HepG2 (cell line): ENCODE measurements around the gene POLR2M. TPM values are rescaled to one million over a fixed set of nuclear protein-coding genes. Genes with fewer than 3 reads are reported as not detected.

Source experiments
- ARHGAP35 ChIP-seq: sonication (generic); formaldehyde crosslinking; IDR thresholded peaks from 2 replicates; pipeline ENCODE4 v1.9.0; 2022; ENCODE audit warnings: mild to moderate bottlenecking, inconsistent platforms, moderate library complexity, missing genetic modification reagents, borderline replicate concordance
- HNRNPLL ChIP-seq: fragments of 200-400 bp; formaldehyde crosslinking; IDR thresholded peaks from 2 replicates; pipeline ENCODE4 v1.6.1; 2017; ENCODE audit warnings: mild to moderate bottlenecking, low read depth, low read length; ENCODE audit not compliant: poor library complexity, severe bottlenecking
- KAT7 ChIP-seq: IDR thresholded peaks from 2 replicates; pipeline ENCODE4 v1.6.1; 2018; ENCODE audit warnings: borderline replicate concordance, missing compliant biosample characterization
- MEIS1 ChIP-seq: sonication (generic); formaldehyde crosslinking; IDR thresholded peaks from 2 replicates; pipeline ENCODE4 v1.9.0; 2021; ENCODE audit warnings: mild to moderate bottlenecking, missing genetic modification reagents, moderate library complexity, borderline replicate concordance
- REST ChIP-seq, 2 experiments: IDR thresholded peaks; 2 replicates each; pipeline ENCODE4 v1.6.1; 2011 to 2012; ENCODE audit warnings: low read length in 2 of 2, borderline replicate concordance in 1 of 2, low read depth in 1 of 2, mild to moderate bottlenecking in 1 of 2, moderate library complexity in 1 of 2
- SOX5 ChIP-seq: IDR thresholded peaks from 2 replicates; pipeline ENCODE4 v1.6.1; 2016; ENCODE audit warnings: borderline replicate concordance
- TMF1 ChIP-seq: sonication (generic); formaldehyde crosslinking; IDR thresholded peaks from 2 replicates; pipeline ENCODE4 v1.8.1; 2022; ENCODE audit warnings: low read depth, missing genetic modification reagents
- ZBTB34 ChIP-seq: sonication (generic); formaldehyde crosslinking; IDR thresholded peaks from 2 replicates; pipeline ENCODE4 v1.8.0; 2022; ENCODE audit warnings: mild to moderate bottlenecking, missing genetic modification reagents
- ZNF18 ChIP-seq: sonication (generic); formaldehyde crosslinking; IDR thresholded peaks from 2 replicates; pipeline ENCODE4 v1.8.0; 2022; ENCODE audit warnings: mild to moderate bottlenecking, missing genetic modification reagents; ENCODE audit not compliant: insufficient replicate concordance
- ZNF276 ChIP-seq: sonication (generic); formaldehyde crosslinking; IDR thresholded peaks from 2 replicates; pipeline ENCODE4 v1.4.0; 2020; ENCODE audit warnings: mild to moderate bottlenecking, low read depth, missing genetic modification reagents
- ZNF331 ChIP-seq: sonication (generic); formaldehyde crosslinking; IDR thresholded peaks from 2 replicates; pipeline ENCODE4 v1.4.0; 2020; ENCODE audit warnings: missing genetic modification reagents
- ZNF44 ChIP-seq: sonication (generic); formaldehyde crosslinking; IDR thresholded peaks from 2 replicates; pipeline ENCODE4 v1.5.1; 2020; ENCODE audit warnings: mild to moderate bottlenecking, missing genetic modification reagents
- ZNF572 ChIP-seq: sonication (generic); formaldehyde crosslinking; IDR thresholded peaks from 2 replicates; pipeline ENCODE4 v1.5.1; 2020; ENCODE audit warnings: mild to moderate bottlenecking, missing genetic modification reagents
- ZNF605 ChIP-seq: sonication (generic); formaldehyde crosslinking; IDR thresholded peaks from 2 replicates; pipeline ENCODE4 v1.8.0; 2022; ENCODE audit warnings: mild to moderate bottlenecking, missing genetic modification reagents
- ZNF691 ChIP-seq: sonication (generic); formaldehyde crosslinking; IDR thresholded peaks from 2 replicates; pipeline ENCODE4 v1.4.0; 2020; ENCODE audit warnings: missing genetic modification reagents, low read depth, mild to moderate bottlenecking, borderline replicate concordance
- ZNF816 ChIP-seq: sonication (generic); formaldehyde crosslinking; IDR thresholded peaks from 2 replicates; pipeline ENCODE4 v1.8.0; 2022; ENCODE audit warnings: missing genetic modification reagents, mild to moderate bottlenecking, borderline replicate concordance
- polyA plus RNA-seq, 8 experiments: library from polyadenylated mRNA; depleted of rRNA in 3 of 8; stranded (reverse) in 7 of 8; unstranded in 1 of 8; fragments of >200 nt; fragmentation: Illumina TruSeq in 4 of 8; extraction: Trizol in 4 of 8; gene quantifications; 2 replicates each; pipeline versions ENCODE4 v1.2.1 to v1.2.3, GENCODE V29; 2011 to 2016; ENCODE audit warnings: low read depth in 4 of 8, missing spikeins in 1 of 8, mixed read lengths in 1 of 8; ENCODE audit not compliant: insufficient read depth in 1 of 8
- total RNA-seq, 5 experiments: library from RNA; depleted of rRNA; stranded (reverse); fragments of >200 nt; fragmentation: Illumina TruSeq; extraction: Trizol; gene quantifications; 2 replicates each; pipeline ENCODE4 v1.2.3, GENCODE V29; 2016; ENCODE audit warnings: low read depth in 1 of 5

The POLR2M gene
- total and polyA plus RNA-seq, 2 of the 13 experiments (the other 11 are each of a cell fraction or from before 2014, with no cell fraction given), result 25.9 to 48.5 TPM

GRCh38 chr15:57706405-57707209, at the start of gene POLR2M (continued):
- TF ChIP-seq KAT7 (CRISPR knock-in tag), result peak; percentile 82; the same call in 1 of the 2 replicates
- no peak for TF ChIP-seq ZNF572 (CRISPR knock-in tag)
- TF ChIP-seq ZNF331 (CRISPR knock-in tag), result peak; percentile 63; the same call in 1 of the 2 replicates
- TF ChIP-seq REST (IDR thresholded peaks at IDR 0.05; ENCODE audit: borderline replicate concordance in 1 of 2, low read depth in 1 of 2, low read length in 2 of 2), result no peak
- TF ChIP-seq ARHGAP35 (CRISPR knock-in tag), result no peak; the same call in 1 of the 2 replicates
- no peak; the same call in 1 of the 2 replicates for TF ChIP-seq TMF1 (CRISPR knock-in tag)
- no peak for TF ChIP-seq ZNF816 (CRISPR knock-in tag)
- peak; percentile 78; the same call in 1 of the 2 replicates for TF ChIP-seq ZNF605 (CRISPR knock-in tag)
- TF ChIP-seq ZBTB34 (CRISPR knock-in tag), result no peak
- peak; percentile 68; the same call in 1 of the 2 replicates for TF ChIP-seq ZNF691 (CRISPR knock-in tag)
- peak; percentile 99 for TF ChIP-seq HNRNPLL
- TF ChIP-seq MEIS1 (CRISPR knock-in tag), result peak; percentile 61; the same call in 1 of the 2 replicates
- peak; percentile 66; the same call in 1 of the 2 replicates for TF ChIP-seq ZNF44 (CRISPR knock-in tag)
- peak; percentile 46; the same call in 1 of the 2 replicates for TF ChIP-seq SOX5 (CRISPR knock-in tag)
- peak; percentile 35 for TF ChIP-seq ZNF18 (CRISPR knock-in tag)
- peak; percentile 23; the same call in 1 of the 2 replicates for TF ChIP-seq ZNF276 (CRISPR knock-in tag)
